ENCODE data around the gene CREG2.

CREG2 gene

DNA sequence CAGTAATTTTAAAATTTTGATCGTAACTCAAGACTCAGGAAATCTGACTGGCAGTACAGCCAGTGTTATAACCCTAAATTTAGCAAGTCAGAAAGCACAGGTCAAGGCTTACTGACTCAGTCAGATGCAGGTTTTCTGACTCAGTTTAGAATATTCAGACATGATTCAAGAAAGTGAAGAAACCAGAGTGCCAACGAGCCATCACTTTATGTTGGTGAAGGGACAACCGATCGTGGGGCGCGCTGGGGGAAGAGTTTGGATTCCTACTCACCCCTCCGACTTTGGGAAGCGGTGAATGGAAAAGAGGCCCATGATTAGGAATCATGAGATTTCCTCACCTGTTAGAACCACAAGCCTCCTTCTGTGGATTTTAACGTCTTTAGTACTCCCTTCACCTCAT lies 79.8 kb downstream of the CREG2 start:
- DNase-seq (ENCODE audit: low spot score) = no peak

DNA sequence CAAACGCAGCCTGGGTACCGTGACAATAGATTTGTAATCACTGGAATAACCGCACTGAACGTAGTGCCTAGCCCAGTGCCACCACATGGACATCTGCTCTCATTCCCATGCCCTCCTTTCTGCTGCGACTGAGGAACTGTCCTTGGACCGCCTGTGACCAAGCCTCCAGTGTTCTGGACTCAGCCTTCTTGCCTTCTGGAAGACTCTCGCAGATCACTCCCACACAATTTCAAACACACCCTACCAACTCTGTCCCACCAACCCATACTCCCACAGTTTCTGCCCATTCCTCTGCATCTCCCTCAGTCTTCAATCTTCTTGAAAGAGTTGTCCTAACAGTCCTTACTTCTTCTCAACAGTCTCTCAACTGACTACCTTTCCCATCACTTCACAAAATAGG lies 80.9 kb downstream of the CREG2 start:
- no peak for DNase-seq (ENCODE audit: low spot score)

DNA sequence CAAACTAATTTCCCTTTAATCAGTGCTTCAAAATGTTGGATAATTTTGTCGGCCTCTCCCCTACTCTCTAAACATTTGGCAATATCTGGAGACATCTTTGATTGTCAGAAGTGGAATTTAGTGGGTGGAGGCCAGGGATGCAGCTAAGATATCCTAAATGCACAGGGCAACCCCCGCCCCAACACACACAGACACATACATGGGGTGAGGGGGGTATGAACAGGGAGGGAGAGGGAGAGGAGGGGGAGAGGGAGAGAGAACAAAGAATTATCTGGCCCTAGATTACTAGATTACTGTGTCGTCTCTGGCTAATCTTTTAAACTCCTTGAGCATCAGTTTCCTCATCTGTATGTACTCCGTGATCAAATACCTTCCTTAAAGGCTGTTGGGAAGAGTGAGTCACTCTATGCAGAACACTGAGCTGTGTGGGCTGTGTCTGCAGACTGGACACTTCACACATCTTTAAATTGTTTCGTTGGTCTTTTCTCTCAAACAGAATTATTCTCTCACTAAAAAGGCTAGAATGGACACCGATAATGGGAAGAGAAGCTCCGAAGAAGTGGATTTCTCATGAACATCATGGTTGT lies 81.7 kb downstream of the CREG2 start:
- DNase-seq (ENCODE audit: low spot score) = no peak

DNA sequence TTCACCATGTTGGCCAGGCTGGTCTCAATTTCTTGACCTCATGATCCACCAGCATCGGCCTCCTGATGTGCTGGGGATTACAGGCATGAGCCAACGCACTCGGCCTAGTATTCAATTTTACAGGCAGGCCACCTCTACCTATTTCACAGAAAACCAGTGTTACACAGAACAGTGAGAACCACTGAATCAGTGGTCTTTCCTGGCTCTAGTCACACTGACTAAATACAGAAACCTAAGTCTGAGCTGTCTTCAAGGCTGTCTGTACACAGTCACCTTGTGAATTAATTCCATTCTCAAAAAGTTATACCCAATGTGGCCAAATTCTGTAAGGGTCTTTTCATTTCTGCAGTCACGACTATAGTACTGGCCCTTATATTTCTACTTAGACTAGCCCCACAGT lies 82.3 kb downstream of the CREG2 start:
- no peak for DNase-seq (ENCODE audit: low spot score)

DNA sequence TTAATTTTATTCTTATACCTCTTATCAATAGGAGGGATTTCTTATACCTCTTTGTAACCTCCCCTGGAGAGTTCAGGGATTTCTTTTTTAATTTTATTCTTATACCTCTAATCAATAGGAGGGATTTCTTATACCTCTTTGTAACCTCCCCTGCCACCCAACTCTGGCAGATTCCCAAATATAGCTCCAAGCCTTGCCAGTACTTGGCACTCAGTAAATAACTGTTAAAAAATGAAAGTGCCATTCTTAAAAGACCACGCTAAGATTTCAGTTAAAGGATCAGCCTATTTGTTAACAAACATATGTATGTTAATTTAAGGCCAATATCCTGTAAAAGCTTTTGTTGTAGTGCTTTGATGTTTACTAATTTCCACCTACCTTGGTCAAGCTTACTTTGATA lies 83.6 kb downstream of the CREG2 start:
- no peak for DNase-seq (ENCODE audit: low spot score)

DNA sequence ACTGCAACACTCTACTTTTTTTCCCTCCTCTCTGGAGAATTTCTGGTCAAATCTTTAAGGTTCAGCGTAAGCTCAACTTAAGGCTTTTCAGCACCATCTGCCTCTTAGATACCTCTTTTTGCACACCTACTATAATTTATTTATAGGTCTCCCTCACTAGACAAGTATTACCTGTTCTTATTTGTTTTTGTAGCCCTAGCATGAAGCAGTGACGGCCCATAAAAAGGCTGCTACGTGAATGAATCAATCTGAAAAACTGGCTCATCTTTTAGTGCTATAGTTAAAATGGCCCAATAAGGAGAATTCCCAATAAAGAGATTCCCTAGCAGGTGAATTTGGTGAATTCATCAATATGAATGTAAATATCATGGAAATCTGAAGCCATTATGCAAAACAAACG lies 85.3 kb downstream of the CREG2 start:
- no peak for DNase-seq (ENCODE audit: low spot score)

DNA sequence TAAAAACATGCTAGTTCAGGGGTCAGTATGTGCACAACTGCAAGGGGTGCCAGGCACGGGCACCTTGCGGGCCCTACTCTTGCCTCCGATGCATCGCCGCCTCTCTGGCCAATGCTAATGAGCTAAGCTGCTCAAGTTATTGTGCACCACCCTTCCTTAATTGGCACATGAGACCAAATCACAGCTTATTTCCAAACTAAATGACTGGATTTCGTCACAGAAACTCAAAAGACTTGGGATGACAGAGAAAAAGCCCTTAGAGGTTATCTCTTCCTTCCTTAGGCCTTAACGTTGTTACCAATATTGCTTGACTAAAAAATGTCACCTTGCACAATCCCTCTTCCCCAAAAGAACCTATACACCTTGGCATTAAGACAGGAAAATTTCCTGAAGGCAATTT lies 86.5 kb downstream of the CREG2 start:
- DNase-seq (ENCODE audit: low spot score) = no peak

DNA sequence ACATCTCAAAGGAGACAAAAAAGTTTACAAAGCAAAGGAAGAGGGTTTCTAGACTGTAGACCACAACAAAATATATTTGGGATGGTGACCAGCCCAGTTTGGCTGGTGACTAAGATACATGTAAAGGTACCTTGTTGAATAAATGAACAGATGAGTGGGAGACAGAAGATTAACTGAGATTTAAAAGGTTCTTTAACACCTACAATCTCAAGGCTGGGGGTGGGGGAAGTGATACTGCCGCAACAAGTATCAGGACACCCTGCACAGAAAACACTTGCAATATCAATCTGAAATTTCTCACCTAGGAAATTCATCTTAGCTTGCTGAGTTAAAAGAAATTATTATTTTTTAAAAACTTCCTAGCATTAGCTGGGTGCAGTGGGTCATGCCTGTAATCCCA lies 87.1 kb downstream of the CREG2 start:
- no peak for DNase-seq (ENCODE audit: low spot score)

DNA sequence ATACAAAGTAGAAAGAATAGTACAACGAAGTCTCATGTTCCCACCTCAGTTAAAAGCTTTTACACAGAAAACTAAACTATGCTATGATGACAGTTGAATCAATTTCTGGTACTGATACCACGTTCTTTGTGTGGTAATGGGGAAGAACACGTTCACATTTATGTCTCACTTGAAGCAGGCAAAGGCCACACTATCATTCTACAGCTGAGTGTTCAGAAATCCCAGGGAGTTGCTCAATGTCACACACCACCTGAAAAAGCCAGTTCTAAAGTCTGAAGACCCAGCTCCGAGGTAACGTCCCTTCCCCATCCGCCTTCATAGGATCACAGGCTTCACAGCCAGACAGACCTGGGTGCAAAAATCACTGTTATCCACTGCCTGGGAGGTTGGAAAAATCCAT lies 87.7 kb downstream of the CREG2 start:
- no peak for DNase-seq (ENCODE audit: low spot score)

DNA sequence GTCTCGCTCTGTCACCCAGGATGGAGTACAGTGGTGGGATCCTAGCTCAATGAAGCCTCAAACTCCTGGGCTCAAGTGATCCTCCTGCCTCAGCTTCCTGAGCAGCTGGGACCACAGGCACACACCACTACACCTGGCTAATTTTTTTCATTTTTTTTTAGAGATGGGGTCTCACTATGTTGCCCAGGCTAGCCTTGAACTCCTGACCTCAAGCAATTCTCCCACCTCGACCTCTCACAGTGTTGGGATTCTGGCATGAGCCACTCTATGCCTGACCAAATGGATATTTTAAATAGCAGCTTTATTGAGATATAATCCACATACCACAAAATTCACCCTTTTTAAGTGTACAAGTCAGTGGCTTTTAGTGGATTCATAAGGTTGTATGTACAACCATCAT lies 89.9 kb downstream of the CREG2 start:
- DNase-seq (ENCODE audit: low spot score) = no peak

DNA sequence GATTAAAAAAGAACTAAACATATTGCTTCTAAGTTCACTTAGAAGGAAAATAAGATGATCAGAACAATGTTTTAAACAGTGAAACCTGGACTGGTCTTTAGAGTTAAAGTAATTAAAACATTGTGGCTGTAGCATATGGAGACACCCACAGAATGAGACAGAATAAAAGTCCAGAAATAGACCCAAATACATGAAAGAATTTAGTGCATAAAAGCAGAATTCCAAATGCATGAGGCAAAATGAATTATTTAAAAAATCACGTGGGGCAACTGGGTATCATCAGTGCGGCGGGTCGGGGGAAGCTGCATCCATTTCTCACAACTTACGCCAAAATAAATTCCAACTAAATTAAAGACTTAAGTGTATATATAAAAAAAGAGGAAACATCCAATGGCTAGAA lies 90.9 kb downstream of the CREG2 start:
- no peak for DNase-seq (ENCODE audit: low spot score)

DNA sequence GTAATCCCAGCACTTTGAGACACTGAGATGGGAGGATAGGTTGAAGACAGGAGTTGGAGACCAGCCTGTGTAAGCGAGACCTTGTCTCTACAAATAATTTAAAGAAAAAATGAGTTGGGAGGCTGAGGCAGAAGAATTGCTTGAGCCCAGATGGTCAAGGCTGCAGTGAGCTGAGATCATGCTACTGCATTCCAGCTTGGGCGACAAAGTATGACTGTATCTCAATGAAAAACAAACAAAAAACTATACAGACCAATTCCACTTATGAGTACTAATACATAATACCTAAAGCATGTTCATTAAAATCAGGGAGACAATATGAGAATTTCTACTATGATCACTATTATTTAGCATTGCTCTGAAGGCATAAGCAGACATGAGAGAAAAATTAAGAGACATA lies 91.4 kb downstream of the CREG2 start:
- DNase-seq (ENCODE audit: low spot score) = no peak

Data from ecto neural progenitor cell (in vitro differentiated cells).